ENCODE data around the gene DSG3.

GRCh38 chr18:31508781-31509180, 61.2 kb downstream of the DSG3 start:
- TF ChIP-seq CTCF (conservative IDR thresholded peaks at IDR 0.05 in 1 of 2, IDR thresholded peaks at IDR 0.05 in 1 of 2; ENCODE audit: low read depth in 1 of 2, low read length in 2 of 2) (no peak), EZH2 (IDR thresholded peaks at IDR 0.05; ENCODE audit: low read length, missing control alignments) (no peak)
